ENCODE results near the gene ACAP1.
A peak's percentile ranks its signal among the peaks of the same experiment; 100 is the strongest.
"Not testable (repeated sequence)": the region's sequence is repeated elsewhere in the genome, so short reads cannot be mapped to it uniquely, and the experiment has no call there.

Gene ACAP1

DNA sequence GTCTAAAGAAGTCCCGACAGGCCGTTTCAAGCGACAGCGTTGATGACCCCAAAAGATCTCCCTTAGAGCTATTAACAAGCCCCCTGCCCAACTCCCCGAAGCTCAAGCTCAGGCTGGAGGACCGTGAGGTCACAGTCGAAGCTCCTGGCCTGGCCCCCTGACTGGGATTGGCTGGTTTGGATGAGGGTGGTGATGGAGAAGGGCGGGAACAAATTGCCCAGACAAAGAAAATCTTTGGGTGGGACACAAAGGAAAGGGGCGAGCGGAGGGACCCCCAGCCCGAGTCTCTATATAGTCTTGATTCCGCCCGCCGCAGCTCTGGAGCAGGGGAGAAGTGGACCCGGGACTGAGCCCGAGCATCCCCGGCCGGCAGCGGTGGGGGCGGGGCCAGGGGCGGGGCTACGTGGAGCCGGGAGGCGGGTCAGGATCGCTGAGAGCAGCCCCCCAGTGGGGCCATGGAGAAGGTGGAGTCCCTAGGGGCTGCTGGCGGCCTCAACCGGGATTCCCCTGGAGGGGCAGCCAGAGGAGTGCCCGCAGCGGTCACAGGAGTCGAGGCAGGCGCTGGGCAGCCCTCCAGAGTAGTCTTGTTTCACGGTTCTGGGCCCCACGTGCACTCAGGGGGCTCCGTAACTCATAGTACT lies 6.2 kb upstream of the ACAP1 start:
- peak; percentile 16 for DNase-seq

DNA sequence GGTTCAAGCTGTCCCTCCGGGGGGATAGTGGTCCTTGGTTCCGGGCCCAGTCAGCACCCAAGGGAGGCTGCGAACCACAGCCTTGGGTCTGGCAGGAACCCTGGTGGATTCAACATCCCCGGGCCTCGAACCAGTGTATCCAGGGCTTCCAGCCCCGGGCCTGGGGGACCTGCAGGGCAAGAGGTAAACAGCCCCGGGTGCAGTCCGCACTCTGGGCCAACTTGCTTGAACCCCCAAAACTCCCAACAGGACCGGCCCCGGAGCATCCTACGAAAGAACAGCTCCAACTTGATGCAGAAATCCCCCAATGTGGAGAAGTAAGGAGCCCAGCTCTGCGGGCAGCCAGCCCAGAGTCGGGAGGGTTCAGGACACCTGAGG lies 5.7 kb upstream of the ACAP1 start:
- no peak for DNase-seq

DNA sequence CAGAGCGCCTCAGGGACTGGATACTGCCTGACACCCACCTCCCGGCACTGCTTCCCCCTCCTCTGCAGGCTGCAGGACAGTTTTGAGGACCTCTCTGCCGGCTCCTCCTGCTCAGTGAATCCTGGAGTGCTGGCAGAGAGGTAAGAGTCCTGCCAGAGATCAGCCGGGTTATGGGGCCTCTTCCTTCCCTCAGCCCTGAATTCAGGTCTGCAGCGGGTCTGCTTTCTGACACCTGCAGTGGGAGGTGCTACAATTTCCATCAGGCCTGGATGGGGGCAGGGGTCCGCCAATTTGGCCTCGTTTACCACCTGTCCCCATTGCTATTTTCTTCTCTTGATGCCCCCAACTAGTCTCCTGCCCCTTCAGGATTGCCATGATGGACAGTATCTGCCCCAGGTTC lies 4.2 kb upstream of the ACAP1 start:
- no peak for DNase-seq

DNA sequence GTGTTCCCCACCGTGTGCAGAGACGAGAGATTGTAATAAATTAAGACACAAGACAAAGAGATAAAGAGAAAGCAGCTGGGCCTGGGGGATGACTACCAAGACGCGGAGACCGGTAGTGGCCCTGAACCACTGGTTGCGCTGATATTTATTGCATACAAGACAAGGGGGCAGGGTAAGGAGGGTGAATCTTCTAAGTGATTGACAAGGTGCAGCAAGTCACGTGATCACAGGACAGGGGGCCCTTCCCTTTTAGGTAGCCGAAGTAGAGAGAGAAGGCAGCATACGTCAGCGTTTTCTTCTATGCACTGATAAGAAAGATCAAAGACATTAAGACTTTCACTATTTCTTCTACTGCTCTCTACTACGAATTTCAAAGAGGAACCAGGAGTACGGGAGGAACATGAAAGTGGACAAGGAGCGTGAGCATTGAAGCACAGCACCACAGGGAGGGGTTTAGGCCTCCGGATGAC lies 3.7 kb upstream of the ACAP1 start:
- not testable (repeated sequence) for DNase-seq

DNA sequence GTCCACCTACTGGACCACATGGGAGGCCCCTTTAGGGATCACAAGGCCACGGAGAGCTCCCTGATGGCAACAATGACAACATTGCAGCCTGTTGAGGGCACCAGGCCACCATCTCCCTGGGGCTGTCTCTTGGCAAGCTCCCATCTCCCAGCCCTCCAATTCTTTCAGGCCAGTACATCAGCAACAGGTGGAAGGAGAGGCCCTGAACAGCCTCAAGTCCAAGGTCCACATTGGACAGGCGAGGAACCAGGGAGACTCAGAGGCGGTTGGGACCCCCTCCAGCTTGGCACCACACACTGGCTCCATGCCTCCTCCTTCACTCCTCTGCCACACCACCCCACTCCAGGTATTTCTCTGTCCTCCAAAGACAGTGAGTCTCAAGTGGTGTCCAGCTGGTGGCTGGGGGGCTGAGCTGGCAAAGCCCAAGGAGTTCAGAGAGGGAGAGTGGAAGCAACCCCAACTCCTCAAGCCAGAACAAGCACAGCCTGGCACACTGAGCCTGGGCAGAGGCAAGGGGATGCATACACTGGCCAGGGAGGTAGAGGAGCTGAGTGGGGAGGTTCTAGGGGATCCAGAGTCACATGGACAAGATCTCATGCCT lies 1.3 kb upstream of the ACAP1 start:
- DNase-seq: no peak

DNA sequence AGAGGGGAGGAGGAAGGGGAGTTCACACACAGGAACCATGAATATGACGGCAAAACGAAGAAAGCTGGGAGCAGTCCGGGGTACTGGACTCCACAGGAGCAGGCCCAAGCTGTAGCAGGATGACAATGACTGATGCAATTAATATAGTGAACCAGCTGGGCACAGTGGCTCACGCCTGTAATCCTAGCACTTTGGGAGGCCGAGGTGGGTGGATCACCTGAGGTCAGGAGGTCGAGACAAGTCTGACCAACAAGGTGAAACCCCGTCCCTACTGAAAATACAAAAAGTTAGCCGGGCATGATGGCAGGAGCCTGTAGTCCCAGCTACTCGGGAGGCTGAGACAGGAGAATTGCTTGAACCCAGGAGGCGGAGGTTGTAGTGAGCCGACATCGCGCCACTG lies 564 bp upstream of the ACAP1 start:
- DNase-seq: not testable (repeated sequence)

DNA sequence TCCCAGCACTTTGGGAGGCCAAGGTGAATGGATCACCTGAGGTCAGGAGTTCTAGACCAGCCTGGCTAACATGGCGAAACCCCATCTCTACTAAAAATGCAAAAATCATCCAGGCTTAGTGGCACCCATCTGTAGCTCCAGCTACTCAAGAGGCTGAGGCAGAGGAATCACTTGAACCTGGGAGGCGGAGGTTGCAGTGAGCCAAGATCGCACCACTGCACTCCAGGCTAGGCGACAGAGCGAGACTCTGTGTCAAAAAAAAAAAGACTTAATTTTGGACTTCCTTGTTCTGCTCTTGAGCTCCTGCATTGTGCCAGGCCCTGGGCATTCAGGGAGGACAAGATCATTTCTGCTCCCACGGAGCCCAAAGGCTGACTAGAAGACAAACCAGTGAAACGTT lies 1.3 kb downstream of the ACAP1 start:
- not testable (repeated sequence) for DNase-seq

DNA sequence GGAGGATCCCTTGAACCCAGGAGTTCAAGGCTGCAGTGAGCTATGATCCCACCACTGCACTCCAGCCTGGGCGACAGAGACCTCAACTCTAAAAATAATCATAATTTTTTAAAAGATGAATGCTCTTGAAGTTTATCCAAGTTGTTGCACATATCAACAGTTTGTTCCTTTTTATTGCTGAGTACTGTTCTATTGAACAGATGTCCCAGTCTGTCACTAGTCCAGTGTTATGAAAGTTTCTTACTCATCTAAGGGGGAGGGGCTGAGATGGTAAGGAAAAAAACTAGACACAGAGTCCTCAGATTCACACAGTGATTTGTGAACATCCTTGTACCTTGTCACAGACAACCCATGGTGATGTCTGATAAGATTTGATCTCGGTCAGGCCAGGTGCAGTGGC lies 3.9 kb downstream of the ACAP1 start:
- DNase-seq: no peak

DNA sequence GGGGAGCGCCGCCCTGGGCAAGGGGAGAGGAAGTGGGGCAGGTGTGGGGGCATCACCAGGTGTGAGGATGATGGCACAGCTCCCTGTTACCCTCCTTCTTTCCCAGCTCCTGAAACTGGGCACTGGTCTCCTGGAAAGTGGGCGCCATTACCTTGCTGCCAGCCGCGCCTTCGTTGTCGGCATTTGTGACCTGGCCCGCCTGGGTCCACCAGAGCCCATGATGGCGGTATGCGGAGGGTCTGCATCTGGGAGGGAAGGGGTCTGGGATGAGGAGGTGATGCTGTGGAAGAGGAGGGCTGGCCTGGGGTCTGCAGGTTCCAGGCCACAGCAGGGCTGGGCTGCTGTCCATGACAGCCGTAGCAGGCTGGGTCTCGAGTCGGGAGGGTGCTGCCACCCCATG lies 5.5 kb downstream of the ACAP1 start:
- no peak for DNase-seq

DNA sequence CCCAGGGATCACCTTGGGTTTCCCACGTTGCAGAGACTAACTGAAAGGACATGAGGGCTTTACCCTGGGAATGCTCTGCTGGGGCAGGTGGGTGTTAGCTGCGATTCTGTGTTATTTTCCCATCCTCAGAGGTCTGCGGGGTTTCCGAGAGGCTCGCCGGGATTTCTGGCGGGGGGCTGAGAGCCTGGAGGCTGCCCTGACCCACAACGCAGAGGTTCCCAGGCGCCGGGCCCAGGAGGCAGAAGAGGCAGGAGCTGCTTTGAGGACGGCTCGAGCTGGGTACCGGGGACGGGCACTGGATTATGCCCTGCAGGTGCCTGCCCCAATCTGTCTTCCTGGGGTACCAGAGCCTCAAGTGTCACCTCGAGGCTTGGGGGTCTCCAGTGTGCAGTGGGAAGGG lies 6.9 kb downstream of the ACAP1 start:
- DNase-seq: no peak

DNA sequence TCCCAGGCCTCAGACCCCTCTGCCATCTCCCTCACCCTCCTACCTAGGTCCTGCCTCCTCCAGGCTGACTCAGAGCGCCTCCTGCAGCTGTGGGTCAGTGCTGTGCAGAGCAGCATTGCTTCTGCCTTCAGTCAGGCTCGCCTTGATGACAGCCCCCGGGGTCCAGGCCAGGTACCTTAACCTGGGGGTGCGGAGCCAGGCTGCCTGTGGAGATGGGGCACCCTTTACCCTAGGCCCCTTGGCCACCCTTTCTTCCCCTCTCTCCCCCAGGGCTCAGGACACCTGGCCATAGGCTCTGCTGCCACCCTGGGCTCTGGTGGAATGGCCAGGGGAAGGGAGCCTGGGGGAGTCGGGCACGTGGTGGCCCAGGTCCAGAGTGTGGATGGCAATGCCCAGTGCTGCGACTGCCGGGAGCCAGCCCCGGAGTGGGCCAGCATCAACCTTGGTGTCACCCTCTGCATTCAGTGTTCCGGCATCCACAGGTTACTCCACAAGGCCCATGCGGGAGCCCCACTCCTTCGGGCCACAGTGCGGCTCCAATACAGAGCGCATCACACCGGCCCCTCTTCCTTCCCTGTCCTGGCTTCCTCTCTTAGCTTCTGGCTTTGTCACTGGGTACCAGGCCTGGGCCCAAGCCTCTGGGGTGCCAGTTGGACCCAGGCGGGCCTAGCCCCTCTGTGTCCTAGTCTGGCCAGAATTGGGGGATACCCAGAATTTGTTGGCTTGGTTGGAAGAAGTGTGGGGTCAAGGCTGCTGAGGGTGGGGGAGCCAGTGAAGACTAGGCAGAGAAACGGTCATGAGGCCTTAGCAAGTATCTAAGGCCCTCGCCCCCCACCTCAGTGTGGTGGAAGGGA lies 10.7 kb downstream of the ACAP1 start:
- no peak for DNase-seq

DNA sequence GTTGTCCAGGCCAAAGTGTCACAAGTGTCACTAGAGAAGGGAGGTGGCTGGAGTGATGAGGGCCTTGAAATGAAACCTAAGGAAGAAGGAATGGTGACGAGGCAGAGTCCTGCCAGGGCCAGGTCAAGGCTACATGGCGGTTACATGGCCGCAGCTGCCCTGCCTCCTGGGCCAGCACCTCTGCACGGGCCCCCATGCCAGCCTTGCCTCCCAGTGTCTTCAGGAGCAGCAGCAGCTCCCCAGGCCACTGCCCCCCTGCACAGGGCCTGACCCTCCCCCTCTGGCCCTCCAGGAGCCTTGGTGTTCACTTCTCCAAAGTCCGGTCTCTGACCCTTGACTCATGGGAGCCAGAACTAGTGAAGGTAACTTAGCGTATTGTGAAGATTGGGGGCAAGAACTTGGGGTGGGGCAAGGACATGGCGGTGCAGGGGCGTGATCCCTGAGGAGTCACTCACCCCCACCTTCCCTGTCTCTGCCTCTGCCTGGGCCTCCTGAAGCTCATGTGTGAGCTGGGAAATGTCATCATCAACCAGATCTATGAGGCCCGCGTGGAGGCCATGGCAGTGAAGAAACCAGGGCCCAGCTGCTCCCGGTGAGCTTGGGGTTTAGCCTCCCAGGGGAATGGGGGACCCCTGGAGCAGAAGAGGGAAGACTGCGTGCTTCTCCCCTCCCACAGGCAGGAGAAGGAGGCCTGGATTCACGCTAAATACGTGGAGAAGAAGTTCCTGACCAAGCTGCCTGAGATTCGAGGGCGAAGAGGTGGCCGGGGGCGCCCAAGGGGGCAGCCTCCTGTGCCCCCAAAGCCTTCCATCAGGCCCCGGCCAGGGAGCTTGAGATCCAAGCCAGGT lies 11.5 kb downstream of the ACAP1 start:
- no peak for DNase-seq

DNA sequence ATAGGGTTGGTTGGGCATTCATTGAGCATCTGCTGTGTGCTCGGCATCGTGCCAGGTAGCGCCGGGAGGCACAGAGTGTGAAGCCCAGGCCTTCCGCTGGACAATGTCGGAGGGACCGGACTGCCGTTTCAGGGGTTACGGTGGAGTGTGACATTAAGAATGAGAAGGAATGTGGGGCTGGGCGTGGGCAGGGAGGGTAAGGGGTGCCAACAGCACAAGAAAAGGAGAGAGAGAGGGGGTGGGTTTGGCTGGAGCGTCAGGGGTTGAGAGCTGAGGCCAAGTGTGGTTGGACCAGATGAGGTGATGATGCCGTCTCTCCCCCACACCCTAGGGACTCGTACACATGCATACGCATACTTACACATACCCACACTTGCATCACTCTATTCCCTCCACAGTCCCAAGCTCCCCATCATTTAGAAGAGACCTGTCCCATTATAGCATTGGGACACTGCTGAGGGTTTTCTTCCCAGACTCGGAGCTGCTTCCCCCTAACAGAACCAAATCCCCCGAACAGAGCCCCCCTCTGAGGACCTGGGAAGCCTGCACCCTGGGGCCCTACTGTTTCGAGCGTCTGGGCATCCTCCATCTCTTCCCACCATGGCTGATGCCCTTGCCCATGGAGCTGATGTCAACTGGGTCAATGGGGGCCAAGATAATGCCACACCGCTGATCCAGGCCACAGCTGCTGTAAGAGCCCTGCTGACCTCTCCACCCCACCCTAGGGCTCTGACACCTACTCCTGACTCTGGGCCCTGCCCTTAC lies 12.3 kb downstream of the ACAP1 start:
- DNase-seq: no peak

DNA sequence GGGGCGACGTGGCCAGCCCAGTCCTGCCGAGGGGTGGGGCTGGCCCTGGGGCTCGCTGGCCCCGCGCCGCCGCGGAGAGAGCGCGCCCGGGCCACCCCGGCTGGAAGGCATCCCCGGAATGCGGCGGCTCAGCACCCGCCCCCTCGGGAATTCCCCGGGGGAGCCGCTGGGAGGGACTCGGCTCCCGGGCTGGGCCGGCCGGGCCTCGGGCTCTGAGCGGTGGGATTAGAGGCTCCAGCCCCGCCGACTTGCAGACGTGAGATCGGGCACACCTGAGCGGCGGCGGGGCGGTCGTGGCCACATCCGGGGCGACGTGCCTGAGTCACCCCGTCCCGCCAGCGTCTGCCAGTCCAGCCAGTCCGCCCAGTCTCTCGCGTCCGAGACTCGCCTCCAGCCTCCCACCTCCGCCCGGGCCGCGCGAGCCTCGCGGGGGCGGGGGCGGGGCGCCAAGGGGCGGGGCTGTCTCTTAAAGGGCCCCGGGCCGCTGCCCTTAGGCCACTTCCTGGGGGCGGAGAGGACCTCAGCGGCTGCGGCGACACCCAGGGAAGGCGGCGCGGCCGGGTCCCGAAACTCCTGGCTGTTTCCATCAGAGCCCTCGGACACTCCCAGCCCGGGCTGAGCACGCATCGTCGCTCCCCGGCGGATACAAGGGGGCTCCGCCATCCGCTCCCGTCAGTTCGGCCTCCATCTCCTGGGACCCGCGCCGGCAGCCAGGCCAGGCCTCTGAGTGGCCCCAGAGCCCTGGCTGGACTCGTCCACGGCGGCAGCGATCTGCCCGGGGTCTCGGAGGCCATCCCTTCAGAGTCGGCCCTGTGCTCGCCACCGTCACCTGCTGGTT lies 15.6 kb downstream of the ACAP1 start, which contains the start of gene KCTD11:
Gene KCTD11, plus strand, starts transcription at position 498 of the 838 bp plus-strand sequence.
- peak; percentile 1 for DNase-seq

DNA sequence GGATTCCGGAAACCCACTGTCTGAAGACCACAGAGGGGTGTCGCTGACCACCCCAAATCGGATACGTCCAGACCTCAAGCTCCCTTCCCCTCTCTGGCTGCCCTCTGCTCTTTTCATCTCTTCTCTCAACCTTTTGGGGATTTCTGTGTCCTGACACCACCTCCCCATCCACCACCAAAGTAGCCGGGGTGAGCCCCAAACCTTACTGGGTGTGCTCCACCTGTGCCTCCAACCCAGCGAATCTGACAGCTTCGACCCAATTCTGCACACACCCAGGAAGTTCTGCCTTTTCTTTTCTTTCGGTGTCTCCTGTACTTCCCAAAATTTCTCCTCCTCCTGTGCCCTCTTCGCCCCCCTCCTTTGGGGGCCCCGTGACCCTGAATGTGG lies 16.2 kb downstream of the ACAP1 start:
- DNase-seq: no peak

DNA sequence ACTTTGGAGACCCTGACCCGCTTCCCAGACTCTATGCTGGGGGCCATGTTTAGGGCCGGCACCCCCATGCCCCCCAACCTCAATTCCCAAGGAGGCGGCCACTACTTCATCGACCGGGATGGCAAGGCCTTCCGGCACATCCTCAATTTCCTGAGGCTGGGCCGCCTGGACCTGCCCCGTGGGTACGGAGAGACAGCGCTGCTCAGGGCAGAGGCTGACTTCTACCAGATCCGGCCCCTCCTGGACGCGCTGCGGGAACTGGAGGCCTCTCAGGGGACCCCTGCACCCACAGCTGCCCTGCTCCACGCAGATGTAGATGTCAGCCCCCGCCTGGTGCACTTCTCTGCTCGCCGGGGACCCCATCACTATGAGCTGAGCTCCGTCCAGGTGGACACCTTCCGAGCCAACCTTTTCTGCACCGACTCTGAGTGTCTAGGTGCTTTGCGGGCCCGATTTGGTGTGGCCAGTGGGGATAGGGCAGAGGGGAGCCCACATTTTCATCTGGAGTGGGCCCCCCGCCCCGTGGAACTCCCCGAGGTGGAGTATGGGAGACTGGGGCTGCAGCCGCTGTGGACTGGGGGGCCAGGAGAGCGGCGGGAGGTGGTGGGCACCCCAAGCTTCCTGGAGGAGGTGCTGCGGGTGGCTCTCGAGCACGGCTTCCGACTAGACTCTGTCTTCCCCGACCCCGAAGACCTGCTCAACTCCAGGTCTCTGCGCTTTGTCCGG lies 16.7 kb downstream of the ACAP1 start:
- no peak for DNase-seq

DNA sequence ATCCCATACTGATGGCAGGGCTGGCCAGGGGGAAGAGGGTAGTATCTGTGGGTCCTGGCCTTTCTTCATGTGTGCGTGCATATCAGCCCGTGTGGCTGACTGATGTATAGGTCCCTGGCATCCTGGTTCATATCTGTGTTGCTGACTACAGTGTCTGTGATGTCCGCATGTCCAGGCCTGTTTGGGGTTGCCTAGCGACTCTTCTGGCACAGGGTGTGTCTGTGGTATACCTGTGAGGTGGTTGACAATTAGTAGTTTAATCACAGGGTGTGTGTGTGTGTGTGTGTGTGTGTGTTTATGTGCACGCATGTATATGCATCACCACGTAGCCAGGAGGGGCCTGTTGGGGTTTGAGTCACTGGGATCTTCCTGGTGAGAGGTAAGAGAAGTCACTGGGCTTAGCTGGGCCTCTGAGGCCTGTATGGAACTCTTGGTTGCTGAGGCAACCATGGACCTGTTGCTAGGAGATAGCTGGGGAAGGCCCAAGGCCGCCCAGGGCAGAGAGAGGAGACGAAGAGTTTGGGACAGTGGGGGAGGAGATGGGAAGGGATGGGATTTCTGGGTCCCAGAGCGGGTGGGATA lies 18.0 kb downstream of the ACAP1 start:
- DNase-seq: no peak

DNA sequence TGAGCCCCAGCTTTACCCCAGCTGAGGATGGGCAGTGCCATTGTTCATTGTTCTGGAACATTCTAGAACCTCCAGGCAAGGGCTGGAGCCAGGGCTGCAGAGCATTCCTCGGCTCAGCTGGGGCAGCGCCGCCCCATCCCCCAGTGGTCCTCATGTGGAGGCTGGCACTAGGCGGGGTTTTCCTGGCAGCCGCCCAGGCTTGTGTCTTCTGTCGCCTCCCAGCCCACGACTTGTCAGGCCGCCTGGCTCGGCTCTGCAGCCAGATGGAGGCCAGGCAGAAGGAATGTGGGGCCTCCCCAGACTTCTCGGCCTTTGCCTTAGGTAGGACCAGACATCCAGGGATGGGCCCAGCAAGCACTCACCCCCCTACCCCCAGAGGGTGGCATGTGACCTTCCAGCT lies 18.7 kb downstream of the ACAP1 start, which contains the start of gene TMEM95:
Gene TMEM95, plus strand, starts transcription at position 104 of the 400 bp plus-strand sequence. Its CDS starts 49 bp downstream, at position 153.
- no peak for DNase-seq

DNA sequence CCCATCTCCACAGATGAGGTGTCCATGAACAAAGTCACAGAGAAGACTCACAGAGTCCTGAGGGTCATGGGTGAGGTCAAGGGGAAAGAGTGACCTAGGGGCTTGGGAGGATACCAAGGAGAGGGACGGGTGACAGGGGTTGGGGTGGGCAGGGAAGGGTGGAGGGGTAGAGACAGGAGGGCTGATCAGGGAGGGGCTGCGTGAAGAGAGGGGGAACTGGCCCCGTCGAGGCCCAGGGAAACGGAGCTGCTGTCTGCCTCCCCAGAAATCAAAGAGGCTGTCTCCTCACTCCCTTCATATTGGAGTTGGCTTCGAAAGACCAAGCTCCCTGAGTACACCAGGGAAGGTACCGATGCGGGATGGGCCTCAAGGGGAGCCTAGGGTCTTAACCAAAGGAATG lies 19.2 kb downstream of the ACAP1 start:
- no peak for DNase-seq

DNA sequence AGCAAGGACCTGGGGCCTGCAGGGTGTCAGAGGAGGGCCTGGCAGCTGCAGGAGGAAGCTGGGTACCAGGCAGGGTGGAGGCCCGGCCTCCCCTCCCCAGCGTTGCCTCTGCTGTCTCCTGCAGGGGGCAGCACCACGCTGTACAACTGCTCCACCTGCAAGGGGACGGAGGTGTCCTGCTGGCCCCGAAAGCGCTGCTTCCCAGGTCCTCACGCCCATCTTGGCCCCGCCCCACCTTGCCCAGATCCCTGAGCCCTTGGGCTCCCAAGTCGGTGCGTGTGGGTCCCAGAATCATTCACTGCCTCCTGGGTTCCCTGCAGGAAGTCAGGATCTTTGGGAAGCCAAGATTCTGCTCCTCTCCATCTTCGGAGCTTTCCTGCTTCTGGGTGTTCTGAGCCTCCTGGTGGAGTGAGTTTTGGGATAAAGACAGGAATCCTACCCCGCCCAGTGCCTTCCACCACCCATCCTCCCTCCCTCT lies 19.8 kb downstream of the ACAP1 start:
- DNase-seq: peak; percentile 23
